Right kidney (tissue), 1 donor: Measurements from ENCODE around the gene CDK17.

Experiments used
- DNase-seq: peaks from one replicate; pipeline ENCODE4 v3.0.0-alpha.2; 2016

CDK17 gene

DNA sequence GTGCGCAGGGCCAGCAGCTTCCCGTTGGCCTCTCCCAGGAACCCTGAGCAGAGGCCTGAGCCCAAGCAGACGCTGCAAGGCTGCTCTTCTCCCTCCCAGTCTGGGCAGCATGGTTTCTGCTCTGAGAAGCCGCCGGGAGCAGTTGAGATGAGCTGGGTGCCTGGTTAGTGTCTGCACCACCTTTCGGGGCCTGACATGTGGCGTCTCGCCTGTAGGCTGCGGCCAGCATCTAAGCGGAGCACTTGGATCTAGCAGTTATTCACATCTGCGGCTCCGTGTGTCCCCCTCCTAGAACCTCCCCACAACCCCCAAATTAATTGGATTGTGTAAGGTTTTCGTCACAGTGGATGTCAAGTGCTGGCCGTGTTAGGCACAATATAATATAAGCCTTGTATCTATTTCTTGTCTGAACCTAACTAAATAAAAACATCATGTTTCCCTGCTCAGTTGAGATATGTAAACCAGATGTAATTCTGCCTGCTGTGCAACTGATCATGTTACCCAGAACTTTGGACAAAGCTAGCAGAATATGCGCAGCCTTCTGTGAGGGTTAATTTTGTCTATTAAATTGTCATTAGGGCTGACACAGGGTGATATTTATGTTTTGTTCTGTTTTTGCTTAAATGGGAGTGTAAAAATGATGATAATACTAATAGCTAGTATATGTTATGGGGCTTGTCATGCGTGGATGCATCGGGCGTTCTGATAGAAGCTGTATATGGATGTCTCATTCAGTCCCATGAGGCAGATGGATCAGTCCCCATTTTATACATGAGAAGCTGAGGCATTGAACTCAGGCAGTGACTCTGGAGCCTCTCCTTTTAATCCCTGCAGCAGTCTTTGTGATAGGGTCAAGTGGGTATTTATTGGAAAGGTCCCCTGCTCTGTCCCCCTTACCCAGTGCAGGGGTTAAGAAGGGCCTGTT lies 160.3 kb downstream of the CDK17 start:
- no peak for DNase-seq

DNA sequence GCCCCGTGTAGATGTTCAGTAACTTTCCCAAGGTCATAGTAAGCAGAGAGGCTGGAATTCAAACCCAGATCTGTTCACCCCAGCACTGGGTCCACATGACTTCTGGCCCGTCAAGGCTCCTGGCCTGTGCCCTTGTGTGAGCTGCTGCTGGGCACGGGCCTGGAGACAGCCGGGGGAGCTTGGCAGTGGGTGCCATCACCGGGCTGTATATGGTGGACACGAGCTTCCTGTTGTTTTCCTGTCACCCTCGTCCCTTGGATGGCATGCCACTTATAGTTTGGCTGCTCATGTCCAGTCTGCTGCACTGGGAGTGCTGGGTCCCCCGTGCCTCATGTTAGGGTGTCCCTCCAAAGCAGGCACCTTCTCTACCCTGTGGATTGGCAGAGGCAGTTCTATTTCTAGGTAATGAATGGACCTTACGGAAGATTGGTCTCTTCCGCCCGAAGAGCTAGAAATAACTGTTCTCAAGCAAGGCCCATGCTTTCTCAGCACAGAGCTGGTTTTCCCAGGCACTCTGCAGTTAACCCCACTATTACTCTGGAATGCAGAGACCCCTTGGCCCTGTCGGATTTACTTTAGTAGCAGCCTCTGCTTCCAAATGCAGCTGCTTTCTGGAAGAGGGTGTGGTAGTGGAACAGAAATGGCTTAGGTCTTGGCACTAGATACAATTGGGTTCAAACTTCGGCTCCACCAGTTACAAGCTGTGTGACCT lies 161.7 kb downstream of the CDK17 start:
- DNase-seq: no peak

GRCh38 chr12:96237465-96238077 lies 162.7 kb downstream of the CDK17 start:
- DNase-seq: no peak

DNA sequence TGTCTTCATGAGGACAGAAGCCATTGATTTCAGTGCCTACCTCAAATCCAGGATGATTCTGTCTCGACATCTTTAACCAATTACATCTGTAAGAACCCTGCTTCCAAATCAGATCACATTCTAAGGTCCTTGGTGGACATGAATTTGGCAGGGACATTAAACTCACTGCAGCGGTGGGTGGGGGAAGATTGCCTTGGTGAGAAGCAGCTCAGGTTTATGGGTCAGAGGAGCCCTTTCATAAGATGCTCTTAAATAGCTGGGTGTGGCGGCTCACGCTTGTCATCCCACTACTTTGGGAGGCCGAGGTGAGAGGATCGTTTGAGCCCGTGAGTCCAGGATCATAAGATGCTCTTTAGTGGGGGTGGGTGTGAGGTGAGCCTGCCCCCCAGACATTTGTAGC lies 163.2 kb downstream of the CDK17 start:
- DNase-seq: no peak

GRCh38 chr12:96236221-96236822 lies 163.9 kb downstream of the CDK17 start:
- no peak for DNase-seq

DNA sequence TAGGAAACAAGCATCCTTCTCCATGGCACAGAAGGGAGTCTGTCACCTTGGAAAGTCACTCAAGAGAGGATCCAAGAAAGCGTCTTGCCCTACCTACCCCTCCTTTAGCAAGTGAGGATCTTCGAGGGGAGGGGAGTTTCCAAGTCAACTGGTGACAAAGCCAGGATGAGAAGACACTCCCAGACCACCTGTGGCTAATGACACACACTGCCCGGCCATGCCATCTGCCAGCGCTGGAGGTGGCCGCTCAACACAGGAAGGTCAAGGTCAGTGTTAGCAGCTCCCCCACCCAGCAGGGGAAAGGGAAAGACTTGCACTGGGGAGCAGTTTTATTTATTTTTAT lies 164.8 kb downstream of the CDK17 start:
- DNase-seq: no peak

DNA sequence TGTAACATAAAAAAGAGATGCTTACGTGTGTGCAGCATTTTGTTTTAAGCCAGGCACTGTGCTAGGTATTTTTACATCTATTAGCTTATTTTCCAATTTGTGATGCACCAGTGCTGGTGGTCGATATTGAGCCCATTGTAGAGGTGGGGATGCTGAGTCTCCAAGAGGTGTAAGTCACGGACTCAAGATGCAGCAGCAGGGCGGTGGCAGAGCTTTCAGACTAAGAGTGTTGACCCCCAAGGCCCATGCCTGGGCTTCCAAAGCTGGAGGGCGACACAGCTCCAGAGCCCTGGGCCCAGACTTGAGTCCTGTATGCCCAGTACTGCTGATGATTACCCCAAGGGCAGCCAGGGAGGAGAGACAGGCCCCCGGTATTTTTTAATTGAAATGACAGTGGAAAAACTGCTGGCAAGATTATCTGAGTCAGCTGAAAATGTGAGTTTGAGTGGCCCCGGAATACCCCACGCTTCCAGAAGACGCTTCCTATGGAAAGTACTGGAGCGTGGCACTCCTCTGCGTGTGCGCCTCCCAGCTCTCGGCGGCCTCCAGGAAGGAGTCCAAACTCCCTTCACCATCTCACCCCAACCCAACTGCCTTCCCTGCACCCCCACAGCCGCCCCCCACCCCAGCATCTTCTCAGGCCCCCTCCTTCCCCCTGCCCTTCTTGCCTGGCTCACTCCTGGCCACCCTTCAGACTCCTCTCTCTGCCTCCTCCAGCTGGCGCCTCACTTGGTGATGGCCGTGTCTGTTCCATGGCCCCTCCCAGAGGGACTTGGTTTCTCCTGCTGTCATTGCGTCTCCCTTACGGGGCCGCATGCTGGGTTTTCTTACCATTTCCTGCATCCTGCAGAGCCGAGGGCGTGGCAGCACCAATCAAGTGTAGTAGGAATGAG lies 165.4 kb downstream of the CDK17 start:
- no peak for DNase-seq

GRCh38 chr12:96233939-96234461 lies 166.2 kb downstream of the CDK17 start:
- DNase-seq: no peak

GRCh38 chr12:96233168-96233567 lies 167.1 kb downstream of the CDK17 start:
- no peak for DNase-seq

DNA sequence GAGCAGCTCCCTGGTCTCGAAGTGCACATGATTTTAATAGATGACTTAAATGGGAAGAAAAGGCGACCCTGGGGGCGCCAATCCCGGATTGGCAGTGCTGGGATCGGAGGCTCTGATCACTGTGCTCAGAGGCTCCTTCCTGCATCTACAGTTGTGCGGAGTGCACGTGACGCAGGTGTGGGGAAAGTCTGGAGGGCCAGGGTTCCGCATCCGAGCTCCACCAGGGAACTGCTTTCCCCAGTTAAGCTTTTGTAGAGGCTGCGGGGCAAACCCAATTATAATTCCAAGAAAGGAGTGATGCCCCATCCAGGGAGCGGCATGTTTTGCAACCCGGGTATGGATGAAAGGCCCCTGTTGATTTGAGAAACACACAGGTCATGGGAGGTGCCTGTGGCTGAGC lies 169.6 kb downstream of the CDK17 start:
- DNase-seq: no peak

DNA sequence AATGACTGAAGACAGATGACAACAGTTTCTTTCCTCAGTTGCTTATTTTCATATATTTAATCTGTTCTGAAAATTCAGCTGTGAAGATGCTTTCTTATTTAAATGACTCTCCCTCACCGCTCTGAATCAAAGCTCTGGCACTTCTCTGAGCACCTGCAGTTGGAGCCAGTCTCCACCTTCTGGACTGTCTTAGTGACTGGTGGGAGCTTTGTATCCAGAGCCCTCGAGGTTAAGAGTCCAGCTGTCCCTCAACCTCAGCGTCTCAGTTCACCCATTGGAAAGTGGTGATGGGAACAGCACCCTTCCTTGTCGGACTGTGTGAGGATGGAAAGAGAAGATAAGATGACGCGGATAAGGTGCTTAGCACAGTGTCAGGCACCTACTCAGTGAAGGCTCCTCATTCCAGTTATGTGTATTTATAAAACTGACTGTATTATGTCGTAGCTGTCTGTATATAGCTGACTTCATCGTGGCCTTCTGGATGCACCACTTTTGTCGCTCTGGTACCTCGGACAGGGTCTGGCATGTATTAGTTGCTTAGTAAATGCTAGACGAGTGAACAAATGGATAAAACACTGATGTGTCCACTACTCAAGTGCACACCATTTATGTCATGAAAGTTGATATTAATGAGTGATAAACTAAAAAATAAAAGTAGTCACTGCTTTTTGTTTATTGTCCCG lies 171.5 kb downstream of the CDK17 start:
- no peak for DNase-seq
